ENCODE data around the gene NFE2L2.
A peak's percentile ranks its signal among the peaks of the same experiment; 100 is the strongest.
"Not testable (repeated sequence)": the region's sequence is repeated elsewhere in the genome, so short reads cannot be mapped to it uniquely, and the experiment has no call there.

The NFE2L2 gene

GRCh38 chr2:177231270-177231669, 33.3 kb downstream of the NFE2L2 start:
- no peak for DNase-seq

- DNase-seq, result no peak
Measured at GRCh38 chr2:177229442-177230242, 34.9 kb downstream of the NFE2L2 start.

- DNase-seq, result no peak
Measured at GRCh38 chr2:177225965-177226360, 38.6 kb downstream of the NFE2L2 start.

- DNase-seq, result not testable (repeated sequence)
Measured at GRCh38 chr2:177223436-177223835, 41.1 kb downstream of the NFE2L2 start.

- no peak for DNase-seq
Measured at GRCh38 chr2:177221970-177222369, 42.6 kb downstream of the NFE2L2 start.

- DNase-seq, result no peak
Measured at GRCh38 chr2:177221534-177221933, 43.0 kb downstream of the NFE2L2 start.

- not testable (repeated sequence) for DNase-seq
Measured at GRCh38 chr2:177219787-177220186, 44.7 kb downstream of the NFE2L2 start.

- no peak for DNase-seq
Measured at GRCh38 chr2:177217247-177217843, 47.2 kb downstream of the NFE2L2 start.

GRCh38 chr2:177212891-177213856, 51.4 kb downstream of the NFE2L2 start:
- DNase-seq, result peak; percentile 93 to 95

GRCh38 chr2:177212106-177212890, 52.2 kb downstream of the NFE2L2 start, which contains the start of gene HNRNPA3:
HNRNPA3 (plus strand) TSS chr2:177212794; CDS start chr2:177212800, 6 bp downstream.
- DNase-seq, result peak; percentile 100

- no peak for DNase-seq
Measured at GRCh38 chr2:177211576-177212105, 52.9 kb downstream of the NFE2L2 start.

GRCh38 chr2:177211169-177211568, 53.4 kb downstream of the NFE2L2 start:
- no peak for DNase-seq

GRCh38 chr2:177207101-177207500, 57.4 kb downstream of the NFE2L2 start:
- no peak for DNase-seq

GRCh38 chr2:177204417-177204816, 60.1 kb downstream of the NFE2L2 start:
- DNase-seq, result no peak

- DNase-seq, result no peak
Measured at GRCh38 chr2:177201919-177202346, 62.6 kb downstream of the NFE2L2 start.

- not testable (repeated sequence) for DNase-seq
Measured at GRCh38 chr2:177200419-177200818, 64.1 kb downstream of the NFE2L2 start.

- DNase-seq, result no peak
Measured at GRCh38 chr2:177195194-177195593, 69.3 kb downstream of the NFE2L2 start.

GRCh38 chr2:177193240-177193639, 71.3 kb downstream of the NFE2L2 start:
- no peak for DNase-seq

- no peak for DNase-seq
Measured at GRCh38 chr2:177192788-177193187, 71.7 kb downstream of the NFE2L2 start.

- no peak for DNase-seq
Measured at GRCh38 chr2:177190941-177191340, 73.6 kb downstream of the NFE2L2 start.

GRCh38 chr2:177188482-177189469, 75.8 kb downstream of the NFE2L2 start:
- DNase-seq, result no peak
